Gastroesophageal sphincter (tissue), 3 donors: Measurements from ENCODE around the gene LGALS16.

Source experiments
- CTCF ChIP-seq, 4 experiments: fragments of 200-600 bp in 2 of 4; fragments of 450-650 bp in 2 of 4; sonication (generic) in 1 of 4; IDR thresholded peaks; one replicate each; pipeline ENCODE4 v1.5.1; 2017 to 2019; ENCODE audit warnings: antibody characterized with exemption in 4 of 4, mild to moderate bottlenecking in 2 of 4, moderate library complexity in 2 of 4
- EP300 ChIP-seq: sonication (generic); formaldehyde crosslinking; IDR thresholded peaks from one replicate; pipeline ENCODE4 v1.6.1; 2017; ENCODE audit warnings: antibody characterized with exemption, mild to moderate bottlenecking
- POLR2A ChIP-seq, 2 donors: fragments of 450-650 bp; IDR thresholded peaks; one replicate each; pipeline ENCODE4 v1.6.1; 2017; ENCODE audit warnings: antibody characterized with exemption in 2 of 2, mild to moderate bottlenecking in 2 of 2, moderate library complexity in 1 of 2
- POLR2AphosphoS5 ChIP-seq: sonication (generic); formaldehyde crosslinking; IDR thresholded peaks from one replicate; pipeline ENCODE4 v1.6.1; 2017; ENCODE audit warnings: antibody characterized with exemption

GRCh38 chr19:39607021-39607420 is 48.7 kb upstream of the LGALS16 start:
- TF ChIP-seq CTCF (IDR thresholded peaks at IDR 0.05) (no peak), POLR2A (IDR thresholded peaks at IDR 0.05) (no peak), EP300 (no peak), POLR2AphosphoS5 (no peak)
